Activated effector memory CD4-positive, alpha-beta T cell treated with anti-CD3 and anti-CD28 coated beads, Interleukin-2, amount 50 U/mL, for 16 hours (primary cell): Measurements from ENCODE around the gene CAMK2D.

Experiments
- DNase-seq: peaks from one replicate; pipeline ENCODE4 v3.0.0-alpha.2; 2020

Gene CAMK2D

DNA sequence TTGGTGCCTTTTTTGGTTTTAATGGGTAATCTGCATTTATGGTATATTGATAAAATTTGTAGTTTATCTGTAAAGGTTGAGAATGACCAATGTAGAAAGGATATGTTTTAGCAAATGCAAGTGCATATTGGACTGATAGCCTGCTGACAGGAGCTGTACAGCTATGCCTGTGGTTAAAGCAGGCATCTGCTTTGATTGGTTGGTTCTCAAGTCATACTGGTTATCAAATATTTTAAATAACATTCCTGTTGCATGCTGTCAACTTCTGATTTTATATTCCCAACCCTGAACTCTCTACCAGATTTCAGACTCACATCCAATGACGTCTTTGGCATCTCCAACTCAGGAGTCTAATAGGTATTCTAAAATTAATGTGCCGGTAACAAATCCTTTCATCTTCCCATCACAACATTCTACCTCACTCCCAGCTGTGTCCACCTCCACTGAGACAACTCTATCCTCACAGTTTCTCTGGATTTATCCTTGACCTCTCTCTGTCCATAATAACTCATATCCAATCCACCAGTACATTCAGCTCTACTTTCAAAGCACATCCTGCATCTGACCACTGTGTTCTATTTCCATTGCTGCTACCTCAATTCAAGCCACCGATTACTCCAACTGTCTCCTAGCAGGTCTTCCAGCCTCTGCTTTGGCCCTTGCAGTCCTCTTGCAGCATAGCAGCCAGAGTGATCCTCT is 125.7 kb downstream of the CAMK2D start:
- no peak for DNase-seq

GRCh38 chr4:113634081-113634969 is 127.2 kb downstream of the CAMK2D start:
- DNase-seq: no peak

GRCh38 chr4:113633467-113633866 is 128.1 kb downstream of the CAMK2D start:
- no peak for DNase-seq

DNA sequence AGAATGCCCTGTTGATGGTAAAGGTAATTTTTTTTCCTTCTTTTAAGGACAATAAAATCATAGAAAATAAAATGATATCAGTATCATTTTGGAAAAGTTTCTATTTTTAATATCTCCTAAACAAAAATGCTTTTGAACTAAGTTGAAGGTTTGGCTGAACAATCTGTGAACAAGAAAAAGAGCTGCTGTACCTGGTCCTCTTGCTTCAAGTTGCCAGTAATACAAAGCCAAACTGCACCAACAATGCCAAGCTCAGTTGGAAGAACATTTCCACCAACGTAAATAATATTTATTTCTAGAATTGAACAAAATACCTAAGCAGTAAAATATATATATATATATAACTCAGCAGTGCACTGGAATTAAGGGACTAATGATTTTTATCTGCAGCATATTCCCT is 132.8 kb downstream of the CAMK2D start:
- no peak for DNase-seq

DNA sequence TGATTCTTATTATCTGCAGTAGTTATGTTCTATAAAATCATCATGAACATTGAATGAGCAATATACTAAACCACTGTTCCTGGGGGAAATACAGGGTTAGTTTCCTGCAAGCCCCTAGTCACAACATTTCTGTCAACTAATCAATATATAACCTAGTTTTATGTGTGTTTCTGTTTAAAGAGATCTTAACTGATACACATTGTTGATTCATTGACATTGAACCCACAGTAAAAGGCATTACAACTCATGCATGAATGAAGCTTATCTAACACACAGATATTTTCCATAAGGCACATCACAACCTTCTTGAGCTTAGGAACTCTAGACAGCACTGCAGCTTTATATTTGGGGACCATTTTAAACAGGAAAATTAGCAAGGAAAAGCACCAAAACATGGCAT is 134.2 kb downstream of the CAMK2D start:
- no peak for DNase-seq

DNA sequence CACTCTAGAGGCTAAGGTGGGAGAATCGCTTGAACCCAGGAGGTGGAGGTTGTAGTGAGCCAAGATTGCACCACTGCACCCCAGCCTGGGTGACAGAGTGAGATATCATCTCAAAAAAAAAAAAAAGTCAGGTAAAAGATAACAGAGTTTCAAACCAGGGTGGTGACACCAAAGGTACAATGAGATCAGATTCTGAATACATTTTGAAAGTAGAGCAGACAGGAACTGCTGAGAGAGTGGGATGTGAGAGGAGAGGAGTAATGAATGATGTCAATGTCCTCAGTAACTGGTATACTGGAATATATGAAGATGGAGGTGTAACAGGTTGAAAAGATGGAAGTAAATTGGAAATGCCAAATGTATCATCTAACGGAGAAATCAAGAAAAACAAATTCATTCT is 135.6 kb downstream of the CAMK2D start:
- DNase-seq: no peak

- DNase-seq: no peak
These were observed 138.2 kb downstream of the CAMK2D start for GRCh38 chr4:113623274-113623894.

DNA sequence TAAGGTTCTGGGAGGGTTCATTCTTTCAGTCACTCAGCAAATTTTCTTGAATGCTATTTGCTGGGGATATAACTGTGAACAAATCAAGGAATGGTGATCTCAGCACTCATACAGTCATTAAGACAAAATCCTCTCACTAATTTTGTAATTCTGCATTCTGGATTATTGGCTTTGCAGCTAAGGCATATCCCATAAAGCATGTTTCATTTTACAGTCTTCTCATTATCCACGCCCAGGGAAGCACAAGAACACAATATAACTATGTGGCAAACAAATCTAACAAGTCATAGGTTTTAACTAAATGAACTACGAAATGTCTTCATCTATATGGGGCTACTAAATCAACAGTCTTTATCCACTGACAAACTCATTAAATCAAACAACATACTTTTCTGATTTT is 139.9 kb downstream of the CAMK2D start:
- no peak for DNase-seq

- DNase-seq: no peak
These were observed 141.5 kb downstream of the CAMK2D start for GRCh38 chr4:113620032-113620431.

- DNase-seq: no peak
These were observed 142.0 kb downstream of the CAMK2D start for GRCh38 chr4:113619526-113619925.

GRCh38 chr4:113618205-113618604 is 143.3 kb downstream of the CAMK2D start:
- no peak for DNase-seq

DNA sequence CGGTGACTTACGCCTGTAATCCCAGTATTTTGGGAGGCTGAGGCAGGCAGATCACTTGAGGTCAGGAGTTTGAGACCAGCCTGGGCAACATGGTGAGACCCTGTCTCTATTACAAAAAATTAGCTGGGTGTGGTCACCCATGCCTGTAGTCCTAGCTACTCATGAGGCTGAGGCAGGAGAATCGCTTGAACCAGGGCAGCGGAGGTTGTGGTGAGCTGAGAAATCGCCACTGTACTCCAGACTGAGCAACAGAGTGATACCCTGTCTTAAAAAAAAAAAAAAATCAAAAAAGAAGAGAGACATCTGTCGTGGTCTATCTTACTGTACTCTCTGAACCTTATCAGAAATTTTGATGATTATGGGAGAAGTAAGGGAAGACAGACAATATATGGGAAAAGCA is 144.3 kb downstream of the CAMK2D start:
- DNase-seq: no peak

DNA sequence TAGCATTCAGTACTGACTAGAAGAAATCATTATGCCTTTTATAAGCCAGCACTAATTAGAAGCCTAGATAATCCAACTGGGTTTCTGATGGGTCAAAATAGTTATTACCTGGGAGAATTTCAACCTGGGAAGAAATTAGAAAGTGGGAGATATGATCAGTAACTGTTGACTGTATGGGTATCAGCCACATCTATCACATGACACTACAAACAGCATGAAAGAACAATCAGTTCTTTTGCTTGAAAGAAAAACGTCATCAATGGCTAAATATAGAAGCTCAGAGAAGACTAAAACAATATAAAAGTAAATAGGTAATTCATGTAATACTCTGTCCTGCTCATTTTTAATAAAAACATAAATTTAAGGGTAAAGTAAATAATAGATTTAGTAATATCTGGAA is 145.1 kb downstream of the CAMK2D start:
- DNase-seq: no peak

DNA sequence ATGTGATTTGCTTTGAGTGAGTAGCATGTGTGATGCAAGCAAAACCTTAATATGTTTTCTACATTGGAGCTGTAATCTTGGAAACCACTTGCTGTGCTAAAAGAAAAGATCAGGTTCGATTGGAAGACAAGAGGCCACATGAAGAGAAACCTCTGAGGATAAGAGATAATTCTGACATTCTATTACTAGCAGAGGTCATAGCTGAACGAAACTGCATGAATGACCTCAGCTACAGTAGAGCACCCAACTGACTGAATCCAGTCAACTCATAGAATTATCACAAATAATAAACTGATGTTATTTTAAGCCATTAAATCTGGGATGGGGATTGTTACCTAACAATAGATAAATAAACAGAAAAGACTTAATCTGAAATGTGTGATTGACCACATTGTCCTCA is 147.1 kb downstream of the CAMK2D start:
- DNase-seq: no peak

DNA sequence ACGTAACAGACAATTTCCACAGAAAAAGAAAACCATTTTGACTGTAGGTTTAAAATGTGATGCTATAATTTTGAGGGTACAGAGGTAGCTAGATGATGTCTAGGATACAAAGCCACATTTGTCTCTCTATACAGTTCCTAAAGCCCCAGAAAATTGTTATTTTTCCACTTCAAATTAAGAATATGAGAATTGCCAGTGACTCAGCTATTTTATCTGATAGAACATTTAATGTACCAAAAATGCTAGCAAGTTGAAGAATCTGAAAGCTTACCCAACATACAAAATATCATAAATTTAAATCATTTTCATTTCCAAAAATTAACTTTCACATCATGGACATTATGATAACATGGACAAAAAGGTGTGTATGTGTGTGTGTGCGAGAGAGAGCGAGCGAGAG is 148.0 kb downstream of the CAMK2D start:
- DNase-seq: no peak

DNA sequence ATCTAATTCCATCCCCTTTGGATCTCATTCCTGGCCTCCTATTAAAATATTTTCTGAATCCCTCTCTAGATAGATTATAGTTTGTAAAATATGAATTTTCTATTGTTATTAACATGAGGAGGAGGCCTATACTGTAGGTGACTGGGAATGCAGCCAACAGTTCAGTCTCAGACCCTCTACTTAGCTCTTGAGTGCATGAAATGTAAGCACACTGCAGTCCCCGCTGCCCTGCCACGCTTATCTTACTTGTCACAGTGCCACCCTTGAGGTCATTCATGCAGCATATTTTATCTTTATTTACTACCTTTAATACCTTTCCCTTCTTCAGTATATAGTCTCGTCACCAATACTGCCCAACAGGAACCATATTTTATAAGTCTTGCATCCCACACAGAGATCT is 151.0 kb downstream of the CAMK2D start:
- no peak for DNase-seq

GRCh38 chr4:113607998-113608397 is 153.5 kb downstream of the CAMK2D start:
- DNase-seq: no peak

DNA sequence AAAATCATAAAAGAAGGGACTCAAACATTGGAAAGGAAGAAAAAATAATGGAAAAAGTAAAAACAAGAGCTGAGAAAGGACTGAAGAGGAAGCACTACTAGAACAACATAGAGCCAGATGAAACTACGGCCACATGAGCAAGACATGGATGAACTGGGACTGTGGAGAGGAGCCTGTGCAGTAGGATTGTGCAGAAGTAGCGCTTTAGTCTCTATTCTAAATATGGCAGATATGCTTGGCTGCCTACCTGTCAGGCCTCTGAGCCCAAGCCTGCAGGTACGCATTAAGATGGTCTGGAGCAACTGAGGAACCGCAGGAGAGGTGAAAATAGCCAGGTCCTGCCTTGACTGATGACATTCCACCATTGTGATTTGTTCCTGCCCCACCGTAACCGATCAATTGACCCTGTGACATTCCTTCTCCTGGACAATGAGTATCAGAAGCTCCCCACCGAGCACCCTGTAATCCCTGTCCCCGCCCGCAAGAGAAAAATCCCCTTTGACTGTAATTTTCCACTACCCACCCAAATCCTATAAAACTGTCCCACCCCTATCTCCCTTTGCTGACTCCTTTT is 154.3 kb downstream of the CAMK2D start:
- no peak for DNase-seq

- no peak for DNase-seq
These were observed 156.6 kb downstream of the CAMK2D start for GRCh38 chr4:113604955-113605354.

GRCh38 chr4:113603911-113604310 is 157.6 kb downstream of the CAMK2D start:
- DNase-seq: no peak

DNA sequence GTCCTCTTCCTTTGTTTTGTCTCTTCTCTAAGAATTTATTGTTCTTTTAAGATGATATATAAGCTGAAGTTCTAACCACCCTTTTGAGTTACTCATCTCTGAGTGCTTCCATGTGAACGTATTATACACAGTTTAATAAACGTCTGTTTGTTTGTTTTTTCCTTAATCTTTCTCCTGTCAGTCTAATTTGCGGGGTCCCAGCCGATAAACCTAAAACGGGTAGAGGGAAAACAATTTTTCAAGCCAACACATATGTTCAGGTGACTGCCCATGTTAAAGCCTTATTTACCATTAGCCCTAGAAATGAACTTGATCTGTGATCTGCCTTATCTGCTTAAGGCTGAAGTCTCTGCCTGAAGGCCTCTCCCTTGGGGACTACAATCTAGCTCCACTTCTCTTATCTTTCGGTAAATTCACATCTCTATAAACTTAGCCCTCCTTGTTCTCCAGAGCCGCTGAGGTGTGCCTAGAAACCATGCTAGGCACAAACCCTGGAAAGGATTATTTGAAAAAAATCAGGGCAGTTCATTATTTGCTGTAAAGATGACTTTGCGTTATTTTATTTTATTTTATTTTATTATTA is 158.8 kb downstream of the CAMK2D start:
- no peak for DNase-seq

GRCh38 chr4:113601636-113602035 is 159.9 kb downstream of the CAMK2D start:
- no peak for DNase-seq

DNA sequence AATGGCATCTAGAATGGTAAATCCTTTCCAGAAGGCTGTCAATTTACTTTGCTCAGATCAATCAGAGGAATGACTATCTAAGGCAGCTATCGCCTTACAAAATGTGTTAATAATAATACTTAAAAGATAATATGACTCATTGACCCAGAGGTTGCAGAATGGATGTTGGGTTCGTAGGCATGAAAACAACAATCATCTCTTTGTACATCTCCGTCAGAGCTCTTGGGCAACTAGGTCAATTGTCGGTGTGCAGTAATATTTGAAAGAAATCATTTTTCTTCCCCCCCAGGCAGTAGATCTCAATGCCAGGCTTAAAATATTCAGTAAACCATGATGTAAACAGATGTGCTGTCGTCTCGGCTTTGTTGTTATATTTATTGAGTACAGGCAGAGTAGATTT is 165.1 kb downstream of the CAMK2D start:
- no peak for DNase-seq
